Kidney glomerular epithelial cell (primary cell): ENCODE results near the gene GNLY.

Source experiments
- DNase-seq: peaks from one replicate; lab custom pipeline; 2025; lab: John Stamatoyannopoulos, UW

The GNLY gene

DNA sequence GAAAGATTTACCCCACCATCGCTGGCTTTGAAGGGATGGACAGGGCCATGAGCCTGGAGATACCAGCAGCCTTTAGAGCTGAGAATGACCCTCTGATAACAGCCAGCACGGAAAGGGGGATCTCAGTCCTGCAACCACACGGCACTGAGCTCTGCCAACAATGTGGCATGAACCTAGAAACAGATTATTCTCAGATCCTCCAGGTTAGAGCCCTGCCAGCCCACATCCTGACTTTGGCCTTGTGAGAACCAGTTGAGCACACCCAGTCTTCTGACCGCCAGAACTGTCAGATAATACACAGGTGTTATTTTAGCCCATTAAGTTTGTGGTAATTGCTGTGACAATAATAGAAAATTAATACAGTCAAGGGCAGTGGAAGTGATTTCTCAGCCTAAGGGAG, 9.4 kb upstream of the GNLY start:
- no peak for DNase-seq

GRCh38 chr2:85690932-85691331, 3.2 kb upstream of the GNLY start:
- no peak for DNase-seq

DNA sequence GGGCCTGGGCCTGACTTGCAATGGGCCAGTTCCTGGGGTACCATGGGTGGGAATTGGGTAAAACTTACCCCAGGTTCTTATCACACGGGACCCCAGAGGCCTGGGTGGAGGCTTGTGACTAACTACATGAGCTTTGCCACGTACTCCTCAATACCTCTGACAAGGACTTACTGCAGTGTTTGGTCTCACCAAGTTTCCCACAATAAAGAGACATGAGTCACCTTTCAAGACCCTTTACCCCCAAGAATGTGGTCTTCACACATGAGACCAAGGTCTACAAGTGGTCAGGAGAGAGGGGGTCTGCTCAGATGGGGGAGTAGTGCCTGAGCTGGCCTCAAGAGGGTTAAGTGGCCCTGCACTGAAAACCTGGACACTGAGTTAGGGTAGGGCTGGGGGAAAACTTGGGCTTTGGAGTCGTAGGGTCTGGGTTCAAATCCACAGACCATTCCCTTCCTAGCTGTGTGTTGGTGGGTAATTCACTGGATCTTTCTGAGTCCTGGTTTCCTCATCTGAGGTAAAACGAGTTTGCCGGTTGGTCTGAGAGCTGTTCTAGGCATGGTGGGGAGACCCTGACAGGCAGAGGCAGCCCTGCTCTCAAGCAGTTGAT, 2.0 kb upstream of the GNLY start:
- DNase-seq: no peak

GRCh38 chr2:85695121-85695520, 963 bp downstream of the GNLY start:
- DNase-seq: no peak

GRCh38 chr2:85695691-85696668, 1.8 kb downstream of the GNLY start:
- DNase-seq: no peak

- no peak for DNase-seq
These were observed 2.9 kb downstream of the GNLY start for GRCh38 chr2:85697096-85697495.

DNA sequence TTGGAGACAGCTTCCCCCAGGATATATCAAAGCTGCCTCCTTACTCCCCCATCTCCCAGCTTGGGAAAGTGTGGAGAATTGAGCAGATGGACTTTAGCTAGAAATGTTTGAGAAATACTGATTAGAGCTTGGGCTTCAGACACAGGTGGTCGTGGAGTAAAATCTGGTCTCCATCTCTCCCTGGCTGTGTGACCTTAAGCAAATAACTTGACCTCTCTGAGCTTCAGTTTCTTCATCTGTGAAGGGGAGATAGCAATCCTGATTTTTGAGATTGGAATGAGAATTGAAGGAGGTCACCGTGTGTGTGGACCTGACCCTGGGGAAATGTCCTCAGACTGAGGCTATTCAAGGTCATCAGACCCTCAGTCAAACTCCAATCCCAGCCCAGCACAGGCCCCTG, 3.6 kb downstream of the GNLY start:
- DNase-seq: no peak

DNA sequence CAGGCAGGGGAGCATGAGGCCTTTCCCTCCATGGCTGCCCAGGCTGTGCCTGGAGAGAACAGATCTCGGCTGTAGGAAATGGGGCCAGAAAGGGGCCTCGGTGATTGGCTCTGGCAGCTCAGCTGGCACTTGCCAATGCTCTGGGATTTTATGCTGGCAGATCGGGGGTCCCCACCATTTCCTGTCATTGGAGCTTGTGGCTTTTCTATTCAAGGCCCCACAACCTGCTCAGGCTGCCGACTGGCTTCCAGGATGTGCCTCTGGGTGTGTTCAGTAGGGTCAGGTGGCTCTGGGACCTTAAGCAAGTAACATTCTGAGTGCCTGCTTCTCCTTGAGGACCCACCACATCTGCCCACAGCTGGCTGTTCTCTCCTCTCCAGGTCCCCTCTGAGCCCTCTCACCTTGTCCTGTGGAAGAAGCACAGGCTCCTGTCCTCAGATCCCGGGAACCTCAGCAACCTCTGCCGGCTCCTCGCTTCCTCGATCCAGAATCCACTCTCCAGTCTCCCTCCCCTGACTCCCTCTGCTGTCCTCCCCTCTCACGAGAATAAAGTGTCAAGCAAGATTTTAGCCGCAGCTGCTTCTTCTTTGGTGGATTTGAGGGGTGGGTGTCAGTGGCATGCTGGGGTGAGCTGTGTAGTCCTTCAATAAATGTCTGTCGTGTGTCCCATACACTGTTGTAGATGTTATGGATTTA, 4.2 kb downstream of the GNLY start:
- DNase-seq: no peak

- no peak for DNase-seq
These were observed 4.7 kb downstream of the GNLY start for GRCh38 chr2:85698880-85699254.

GRCh38 chr2:85699325-85699724, 5.2 kb downstream of the GNLY start:
- DNase-seq: no peak

- peak; percentile 34 for DNase-seq
These were observed 8.0 kb downstream of the GNLY start for GRCh38 chr2:85702172-85702571.

DNA sequence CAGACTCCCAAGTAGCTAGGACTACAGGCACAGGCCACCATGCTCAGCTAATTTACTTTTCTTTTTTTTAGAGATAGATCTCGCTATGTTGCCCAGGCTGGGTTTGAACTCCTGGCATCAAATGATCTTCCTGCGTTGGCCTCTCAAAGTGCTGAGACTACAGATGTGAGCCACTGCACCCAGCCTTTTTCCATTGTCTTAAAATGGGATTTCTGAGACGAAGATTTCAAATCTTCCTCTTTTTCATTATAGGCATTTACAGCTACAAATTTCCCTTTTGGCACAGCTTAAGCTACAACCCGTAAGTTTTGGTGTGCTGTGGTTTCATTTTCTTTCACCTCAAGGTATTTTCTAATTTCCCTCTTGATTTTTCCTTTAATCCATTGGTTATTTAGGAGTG, 8.6 kb downstream of the GNLY start:
- DNase-seq: no peak

GRCh38 chr2:85703329-85703728, 9.2 kb downstream of the GNLY start:
- DNase-seq: no peak

GRCh38 chr2:85704038-85704437, 9.9 kb downstream of the GNLY start:
- no peak for DNase-seq

- no peak for DNase-seq
These were observed 10.9 kb downstream of the GNLY start for GRCh38 chr2:85704800-85705679.

DNA sequence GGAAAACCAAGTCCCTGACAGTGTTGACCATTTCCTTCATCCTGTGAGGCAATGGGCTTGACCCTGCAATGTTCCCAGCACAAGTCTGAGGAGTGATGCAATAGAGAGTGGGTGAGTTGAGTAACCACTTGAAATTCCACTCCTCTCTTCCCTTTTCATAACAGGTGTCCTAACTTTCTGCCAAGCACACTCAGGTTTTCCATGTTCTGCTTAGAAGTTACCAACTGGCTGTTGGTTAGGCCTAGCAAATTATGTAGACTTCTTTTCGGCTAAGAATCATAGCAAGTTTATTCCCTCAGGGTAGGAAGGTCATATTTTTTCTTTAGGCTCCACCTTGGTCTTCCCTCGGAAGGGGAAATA, 11.5 kb downstream of the GNLY start:
- DNase-seq: peak; percentile 77

- no peak for DNase-seq
These were observed 11.9 kb downstream of the GNLY start for GRCh38 chr2:85706063-85706462.

GRCh38 chr2:85706599-85707296, 12.6 kb downstream of the GNLY start:
- no peak for DNase-seq

GRCh38 chr2:85707304-85707703, 13.1 kb downstream of the GNLY start:
- DNase-seq: peak; percentile 87

- no peak for DNase-seq
These were observed 14.5 kb downstream of the GNLY start for GRCh38 chr2:85708641-85709040.

DNA sequence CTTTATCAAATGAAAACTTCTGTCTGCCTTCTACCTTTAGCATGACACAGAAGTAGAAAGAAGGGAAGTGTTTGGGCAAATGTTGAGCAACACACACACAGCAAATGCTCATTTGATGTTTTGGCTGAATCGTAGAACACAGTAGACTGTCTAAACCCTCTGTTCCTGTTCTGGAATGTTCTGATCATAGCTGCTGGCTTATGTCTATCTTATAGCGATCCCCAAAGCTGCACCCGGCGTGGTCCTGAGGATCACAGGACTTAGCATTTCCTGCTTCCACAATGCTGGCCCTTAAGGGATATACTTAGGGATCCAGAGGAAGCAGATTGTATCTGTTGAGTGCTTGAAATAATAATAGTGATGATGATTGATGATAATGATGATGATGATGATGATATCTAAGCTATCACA, 15.2 kb downstream of the GNLY start:
- DNase-seq: no peak
